HepG2 (cell line): ENCODE measurements around the gene SPATA25. TPM values are rescaled to one million over a fixed set of nuclear protein-coding genes. Genes with fewer than 3 reads are reported as not detected.

Source experiments
- CHD2 ChIP-seq: IDR thresholded peaks from 2 replicates; pipeline ENCODE4 v1.6.1; 2011; ENCODE audit warnings: low read depth, low read length, improper control_type of control experiment
- GMEB1 ChIP-seq: sonication (generic); formaldehyde crosslinking; IDR thresholded peaks from 2 replicates; pipeline ENCODE4 v1.5.1; 2020; ENCODE audit warnings: missing genetic modification reagents, mild to moderate bottlenecking, borderline replicate concordance
- HCFC1 ChIP-seq: fragments of 150-350 bp; IDR thresholded peaks from 2 replicates; pipeline ENCODE4 v1.6.1; 2014; ENCODE audit warnings: low read depth, low read length
- HDAC2 ChIP-seq: sonication (generic); formaldehyde crosslinking; IDR thresholded peaks from 2 replicates; pipeline ENCODE4 v1.4.0; 2020; ENCODE audit warnings: missing genetic modification reagents
- HIC2 ChIP-seq: sonication (generic); formaldehyde crosslinking; IDR thresholded peaks from 2 replicates; pipeline ENCODE4 v1.9.0; 2022; ENCODE audit warnings: low read depth, missing genetic modification reagents
- NCOA5 ChIP-seq: sonication (generic); formaldehyde crosslinking; IDR thresholded peaks from 2 replicates; pipeline ENCODE4 v1.4.0; 2020; ENCODE audit warnings: missing genetic modification reagents
- NFATC3 ChIP-seq: sonication (generic); formaldehyde crosslinking; IDR thresholded peaks from 2 replicates; pipeline ENCODE4 v1.5.1; 2020; ENCODE audit warnings: mild to moderate bottlenecking, missing genetic modification reagents
- NONO ChIP-seq, 2 experiments: fragments of 450-650 bp in 1 of 2; sonication (generic) in 1 of 2; formaldehyde crosslinking in 1 of 2; IDR thresholded peaks in 1 of 2; conservative IDR thresholded peaks in 1 of 2; 2 replicates each; pipeline versions ENCODE4 v1.6.1 to v1.8.0; 2017 to 2022; ENCODE audit warnings: mild to moderate bottlenecking in 1 of 2, missing genetic modification reagents in 1 of 2, moderate library complexity in 1 of 2
- PHF8 ChIP-seq: sonication (generic); formaldehyde crosslinking; IDR thresholded peaks from 2 replicates; pipeline ENCODE4 v1.5.0; 2020; ENCODE audit warnings: missing genetic modification reagents
- SP4 ChIP-seq: sonication (generic); formaldehyde crosslinking; IDR thresholded peaks from 2 replicates; pipeline ENCODE4 v1.8.1; 2023; ENCODE audit warnings: mild to moderate bottlenecking, missing genetic modification reagents
- STAT6 ChIP-seq: sonication (generic); formaldehyde crosslinking; IDR thresholded peaks from 2 replicates; pipeline ENCODE4 v1.4.0; 2020; ENCODE audit warnings: missing genetic modification reagents, mild to moderate bottlenecking, borderline replicate concordance
- THAP9 ChIP-seq: sonication (generic); formaldehyde crosslinking; IDR thresholded peaks from 2 replicates; pipeline ENCODE4; 2020; ENCODE audit warnings: missing genetic modification reagents, mild to moderate bottlenecking, borderline replicate concordance
- ZFAT ChIP-seq: sonication (generic); formaldehyde crosslinking; conservative IDR thresholded peaks from 2 replicates; pipeline ENCODE4 v1.8.1; 2023; ENCODE audit warnings: missing genetic modification reagents, inconsistent platforms
- ZNF549 ChIP-seq: sonication (generic); formaldehyde crosslinking; IDR thresholded peaks from 2 replicates; pipeline ENCODE4 v1.5.0; 2020; ENCODE audit warnings: missing genetic modification reagents
- ZNF770 ChIP-seq: sonication (generic); formaldehyde crosslinking; IDR thresholded peaks from 2 replicates; pipeline ENCODE4 v1.5.0; 2020; ENCODE audit warnings: mild to moderate bottlenecking, missing genetic modification reagents
- ZNF850 ChIP-seq: sonication (generic); formaldehyde crosslinking; conservative IDR thresholded peaks from 2 replicates; pipeline ENCODE4 v1.9.0; 2021; ENCODE audit warnings: mild to moderate bottlenecking, missing genetic modification reagents
- polyA plus RNA-seq, 8 experiments: library from polyadenylated mRNA; depleted of rRNA in 3 of 8; stranded (reverse) in 7 of 8; unstranded in 1 of 8; fragments of >200 nt; fragmentation: Illumina TruSeq in 4 of 8; extraction: Trizol in 4 of 8; gene quantifications; 2 replicates each; pipeline versions ENCODE4 v1.2.1 to v1.2.3, GENCODE V29; 2011 to 2016; ENCODE audit warnings: low read depth in 4 of 8, missing spikeins in 1 of 8, mixed read lengths in 1 of 8; ENCODE audit not compliant: insufficient read depth in 1 of 8
- total RNA-seq, 5 experiments: library from RNA; depleted of rRNA; stranded (reverse); fragments of >200 nt; fragmentation: Illumina TruSeq; extraction: Trizol; gene quantifications; 2 replicates each; pipeline ENCODE4 v1.2.3, GENCODE V29; 2016; ENCODE audit warnings: low read depth in 1 of 5

SPATA25 gene
- total and polyA plus RNA-seq, 2 of the 13 experiments (the other 11 are each of a cell fraction or from before 2014, with no cell fraction given) = 4.8 to 7.6 TPM

DNA sequence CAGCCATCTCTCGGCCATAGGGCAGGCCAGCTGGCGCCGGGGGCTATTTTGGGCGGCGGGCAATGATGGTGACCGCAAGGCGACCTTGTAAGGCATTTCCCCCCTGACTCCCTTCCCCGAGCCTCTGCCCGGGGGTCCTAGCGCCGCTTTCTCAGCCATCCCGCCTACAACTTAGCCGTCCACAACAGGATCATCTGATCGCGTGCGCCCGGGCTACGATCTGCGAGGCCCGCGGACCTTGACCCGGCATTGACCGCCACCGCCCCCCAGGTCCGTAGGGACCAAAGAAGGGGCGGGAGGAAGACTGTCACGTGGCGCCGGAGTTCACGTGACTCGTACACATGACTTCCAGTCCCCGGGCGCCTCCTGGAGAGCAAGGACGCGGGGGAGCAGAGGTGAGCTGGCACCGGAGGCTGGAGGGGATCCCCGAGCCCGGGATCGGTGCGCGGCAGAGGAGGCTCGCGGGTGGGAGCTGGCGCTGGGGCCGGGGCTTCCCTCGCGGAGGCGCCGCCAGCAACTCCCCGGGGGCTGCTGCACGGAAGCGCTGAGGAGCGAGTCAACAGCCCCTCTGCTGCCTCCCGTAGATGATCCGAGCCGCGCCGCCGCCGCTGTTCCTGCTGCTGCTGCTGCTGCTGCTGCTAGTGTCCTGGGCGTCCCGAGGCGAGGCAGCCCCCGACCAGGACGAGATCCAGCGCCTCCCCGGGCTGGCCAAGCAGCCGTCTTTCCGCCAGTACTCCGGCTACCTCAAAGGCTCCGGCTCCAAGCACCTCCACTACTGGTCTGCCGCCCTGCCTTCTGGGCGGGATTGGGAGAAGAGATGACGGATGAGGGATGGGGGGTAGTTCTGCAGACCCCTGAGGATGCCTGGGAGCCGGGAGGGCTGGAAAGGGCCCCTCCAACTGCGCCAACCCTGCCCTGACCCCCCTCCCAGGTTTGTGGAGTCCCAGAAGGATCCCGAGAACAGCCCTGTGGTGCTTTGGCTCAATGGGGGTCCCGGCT, 3.9 kb upstream of the SPATA25 start, which contains the start of the genes CTSA and NEURL2 (continued):
- TF ChIP-seq HIC2 = peak; percentile 68
- peak; percentile 70 for TF ChIP-seq HCFC1
- TF ChIP-seq THAP9 = peak; percentile 95
- TF ChIP-seq SP4 (CRISPR knock-in tag) = peak; percentile 96
- TF ChIP-seq ZNF770 (CRISPR knock-in tag) = peak; percentile 95
- TF ChIP-seq NONO (IDR thresholded peaks at IDR 0.05) = no peak
- TF ChIP-seq NONO (CRISPR knock-in tag; conservative IDR thresholded peaks at IDR 0.05) = peak; percentile 100
- TF ChIP-seq ZNF850 (CRISPR knock-in tag) = 0 out of 2 replicates have a peak, but pooled peaks have one; percentile 5
- peak; percentile 93 for TF ChIP-seq STAT6 (CRISPR knock-in tag)
- peak; percentile 99 for TF ChIP-seq NFATC3
- peak; percentile 82 for TF ChIP-seq ZFAT
- TF ChIP-seq HDAC2 (CRISPR knock-in tag) = peak; percentile 100
- TF ChIP-seq ZNF549 = peak; percentile 72; the same call in 1 of the 2 replicates
- TF ChIP-seq GMEB1 (CRISPR knock-in tag) = peak; percentile 86
- peak; percentile 91 for TF ChIP-seq PHF8 (CRISPR knock-in tag)
- peak; percentile 72; the same call in 1 of the 2 replicates for TF ChIP-seq CHD2
- no peak for TF ChIP-seq NCOA5 (CRISPR knock-in tag)
